Sigmoid colon (tissue), 4 donors: ENCODE measurements around the gene ACTN1.

Experiments
- EP300 ChIP-seq, 4 donors: sonication (generic); formaldehyde crosslinking; IDR thresholded peaks; one replicate each; pipeline ENCODE4 v1.6.1; 2017; ENCODE audit warnings: antibody characterized with exemption in 4 of 4
- POLR2A ChIP-seq, 2 donors: fragments of 450-650 bp; IDR thresholded peaks; one replicate each; pipeline ENCODE4 v1.6.1; 2016; ENCODE audit warnings: antibody characterized with exemption in 2 of 2, mild to moderate bottlenecking in 2 of 2, moderate library complexity in 2 of 2
- POLR2AphosphoS5 ChIP-seq, 4 donors: sonication (generic); formaldehyde crosslinking; IDR thresholded peaks; one replicate each; pipeline ENCODE4 v1.6.1; 2017; ENCODE audit warnings: antibody characterized with exemption in 4 of 4
- TF ChIP-seq, protein P1 (sequence below), 4 experiments: fragments of 450-650 bp in 3 of 4; fragments of 200-600 bp in 1 of 4; IDR thresholded peaks; one replicate each; pipeline ENCODE4 v1.5.1; 2016 to 2019; ENCODE audit warnings: antibody characterized with exemption in 4 of 4, mild to moderate bottlenecking in 3 of 4, moderate library complexity in 2 of 4

DNA sequence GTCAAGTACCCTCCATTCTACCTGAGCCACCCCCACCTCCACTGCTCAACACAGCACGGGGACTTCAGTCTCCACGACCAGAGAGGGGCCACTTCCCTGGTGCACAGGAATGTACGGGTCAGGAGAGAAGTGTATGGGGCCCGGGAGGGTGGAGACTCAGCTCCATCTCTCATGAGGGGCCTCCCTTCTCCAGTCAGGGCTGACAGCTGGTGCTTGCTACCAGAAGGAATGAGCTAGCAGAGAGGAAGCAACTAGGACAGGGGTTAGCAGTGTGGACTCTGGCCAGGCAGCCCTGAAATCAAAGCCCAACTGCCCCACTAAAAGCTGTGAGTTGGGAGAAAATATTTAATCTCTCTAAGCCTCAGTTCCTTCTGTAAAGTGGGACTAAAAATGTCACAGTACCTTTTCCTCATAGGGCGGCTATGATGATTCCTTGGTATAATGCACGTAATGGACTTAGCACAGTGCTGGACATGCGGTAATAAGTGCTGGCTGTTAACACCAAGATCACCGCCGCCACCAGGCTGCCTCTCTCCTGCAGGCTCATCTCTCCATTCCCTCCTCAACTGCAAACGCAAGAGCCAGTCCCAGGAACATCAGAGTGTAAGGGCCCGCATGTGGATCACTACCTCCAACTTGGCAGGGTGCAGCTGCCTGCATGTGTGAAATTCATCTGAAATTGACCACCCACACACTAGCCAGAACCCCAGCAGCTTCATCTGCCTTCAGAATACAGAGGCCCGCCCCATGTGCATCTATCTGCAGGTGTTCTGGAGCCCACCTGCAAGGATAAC, 14.6 kb downstream of the ACTN1 start:
- TF ChIP-seq EP300 (IDR thresholded peaks at IDR 0.05) (no peak), POLR2AphosphoS5 (IDR thresholded peaks at IDR 0.05) (no peak), POLR2A (IDR thresholded peaks at IDR 0.05) (no peak)
- TF ChIP-seq, protein P1, sequence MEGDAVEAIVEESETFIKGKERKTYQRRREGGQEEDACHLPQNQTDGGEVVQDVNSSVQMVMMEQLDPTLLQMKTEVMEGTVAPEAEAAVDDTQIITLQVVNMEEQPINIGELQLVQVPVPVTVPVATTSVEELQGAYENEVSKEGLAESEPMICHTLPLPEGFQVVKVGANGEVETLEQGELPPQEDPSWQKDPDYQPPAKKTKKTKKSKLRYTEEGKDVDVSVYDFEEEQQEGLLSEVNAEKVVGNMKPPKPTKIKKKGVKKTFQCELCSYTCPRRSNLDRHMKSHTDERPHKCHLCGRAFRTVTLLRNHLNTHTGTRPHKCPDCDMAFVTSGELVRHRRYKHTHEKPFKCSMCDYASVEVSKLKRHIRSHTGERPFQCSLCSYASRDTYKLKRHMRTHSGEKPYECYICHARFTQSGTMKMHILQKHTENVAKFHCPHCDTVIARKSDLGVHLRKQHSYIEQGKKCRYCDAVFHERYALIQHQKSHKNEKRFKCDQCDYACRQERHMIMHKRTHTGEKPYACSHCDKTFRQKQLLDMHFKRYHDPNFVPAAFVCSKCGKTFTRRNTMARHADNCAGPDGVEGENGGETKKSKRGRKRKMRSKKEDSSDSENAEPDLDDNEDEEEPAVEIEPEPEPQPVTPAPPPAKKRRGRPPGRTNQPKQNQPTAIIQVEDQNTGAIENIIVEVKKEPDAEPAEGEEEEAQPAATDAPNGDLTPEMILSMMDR (IDR thresholded peaks at IDR 0.05) = peak in 1 of 4 experiments; percentile 10
